Inflammatory macrophage treated with lipopolysaccharide for 4 hours (primary cell): ENCODE results near the gene FCHO1.

Experiments
- DNase-seq: peaks from one replicate; pipeline ENCODE4 v3.0.0-alpha.2; 2020

Gene FCHO1

GRCh38 chr19:17737690-17738153 is 13.6 kb upstream of the FCHO1 start:
- no peak for DNase-seq

- peak; percentile 68 for DNase-seq
Observed at GRCh38 chr19:17739121-17739875, 12.0 kb upstream of the FCHO1 start.

GRCh38 chr19:17741456-17741855 is 9.8 kb upstream of the FCHO1 start:
- DNase-seq = no peak

- DNase-seq = peak; percentile 84
Observed at GRCh38 chr19:17743874-17744580, 7.2 kb upstream of the FCHO1 start.

GRCh38 chr19:17747205-17748098 is 3.8 kb upstream of the FCHO1 start:
- peak; percentile 98 for DNase-seq

GRCh38 chr19:17748884-17749638 is 2.2 kb upstream of the FCHO1 start:
- no peak for DNase-seq

GRCh38 chr19:17749912-17750317 is 1.4 kb upstream of the FCHO1 start:
- peak; percentile 30 for DNase-seq

GRCh38 chr19:17751912-17752273 is 616 bp downstream of the FCHO1 start:
- DNase-seq = peak; percentile 48

GRCh38 chr19:17752865-17753639 is 1.8 kb downstream of the FCHO1 start:
- DNase-seq = no peak

- no peak for DNase-seq
Observed at GRCh38 chr19:17753976-17754375, 2.7 kb downstream of the FCHO1 start.

- DNase-seq = peak; percentile 77
Observed at GRCh38 chr19:17754634-17755442, 3.6 kb downstream of the FCHO1 start.

GRCh38 chr19:17755443-17755890 is 4.2 kb downstream of the FCHO1 start:
- no peak for DNase-seq

GRCh38 chr19:17755977-17756670 is 4.8 kb downstream of the FCHO1 start:
- DNase-seq = no peak

- no peak for DNase-seq
Observed at GRCh38 chr19:17757125-17757524, 5.8 kb downstream of the FCHO1 start.

- DNase-seq = no peak
Observed at GRCh38 chr19:17758515-17758914, 7.2 kb downstream of the FCHO1 start.

- DNase-seq = no peak
Observed at GRCh38 chr19:17761148-17761547, 9.9 kb downstream of the FCHO1 start.

- DNase-seq = peak; percentile 83
Observed at GRCh38 chr19:17762505-17763229, 11.4 kb downstream of the FCHO1 start.

- no peak for DNase-seq
Observed at GRCh38 chr19:17764348-17764747, 13.1 kb downstream of the FCHO1 start.

- peak; percentile 96 for DNase-seq
Observed at GRCh38 chr19:17765069-17765618, 13.9 kb downstream of the FCHO1 start.
